Posterior cingulate gyrus (tissue), 11 donors: ENCODE measurements around the gene BFAR.
A peak's percentile ranks its signal among the peaks of the same experiment; 100 is the strongest.

Experiments
- DNase-seq, 10 donors: peaks; one replicate each; pipeline versions ENCODE4 v3.0.0 to v3.0.0-alpha.2; 2020 to 2021; ENCODE audit warnings: mixed read lengths in 3 of 10
- intact Hi-C: fragments of 100-400 bp; cut with DNase I; formaldehyde crosslinking; loops from one replicate; pipeline ENCODE4 v1.15.1; 2023

BFAR gene, protein sequence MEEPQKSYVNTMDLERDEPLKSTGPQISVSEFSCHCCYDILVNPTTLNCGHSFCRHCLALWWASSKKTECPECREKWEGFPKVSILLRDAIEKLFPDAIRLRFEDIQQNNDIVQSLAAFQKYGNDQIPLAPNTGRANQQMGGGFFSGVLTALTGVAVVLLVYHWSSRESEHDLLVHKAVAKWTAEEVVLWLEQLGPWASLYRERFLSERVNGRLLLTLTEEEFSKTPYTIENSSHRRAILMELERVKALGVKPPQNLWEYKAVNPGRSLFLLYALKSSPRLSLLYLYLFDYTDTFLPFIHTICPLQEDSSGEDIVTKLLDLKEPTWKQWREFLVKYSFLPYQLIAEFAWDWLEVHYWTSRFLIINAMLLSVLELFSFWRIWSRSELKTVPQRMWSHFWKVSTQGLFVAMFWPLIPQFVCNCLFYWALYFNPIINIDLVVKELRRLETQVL

DNA sequence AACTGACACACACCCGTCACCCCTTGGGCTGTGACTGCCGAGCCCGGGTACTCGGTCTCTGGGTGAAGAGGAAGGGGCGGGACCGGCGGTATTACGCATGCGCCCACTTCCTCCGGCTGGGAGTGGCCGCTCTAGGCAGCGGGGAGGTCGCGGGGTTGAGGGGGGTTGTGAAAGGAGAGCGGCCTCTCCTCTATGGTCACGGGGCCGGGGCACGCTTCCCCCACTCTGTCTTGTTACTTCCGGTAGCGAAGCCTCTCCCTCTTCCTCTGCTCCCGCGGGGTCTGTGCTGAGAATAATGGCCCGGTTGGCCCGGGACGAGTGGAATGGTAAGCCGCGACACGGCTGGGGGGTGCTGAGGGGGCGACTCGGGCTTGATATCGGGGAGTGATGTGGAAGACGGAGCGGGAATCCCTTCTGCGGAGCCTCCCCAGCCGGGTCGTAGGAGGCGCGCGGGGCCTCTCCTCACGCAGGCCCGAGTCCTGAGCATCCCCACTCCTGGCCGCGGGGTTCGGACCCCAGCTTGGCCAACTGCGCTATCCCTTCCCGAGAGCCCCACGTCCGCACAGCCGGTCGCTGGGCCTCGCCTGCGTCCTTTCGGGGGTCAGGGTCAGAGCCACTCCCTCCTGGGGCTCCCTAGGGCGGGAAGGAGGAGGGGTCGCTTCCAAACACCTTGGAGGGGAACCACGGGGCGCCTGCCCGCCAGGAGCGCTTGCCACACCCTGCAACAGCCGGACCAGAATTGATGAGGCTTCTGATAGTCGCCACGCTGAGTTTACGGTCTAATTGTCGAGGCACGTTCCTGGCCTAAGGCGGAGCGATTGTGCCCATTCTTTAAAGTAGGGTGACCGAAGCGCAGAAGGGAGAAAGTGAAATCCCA, at the start of gene BFAR:
Gene BFAR, plus strand, starts transcription at position 259 of the 877 bp plus-strand sequence. CDS start 11,396 bp downstream, outside the sequence.
- peak; percentile 99 to 100 (median 99) for DNase-seq
- intact Hi-C loops: loop anchor here (10.0 kb wide), 1 partner anchor 328 kb away; no protein-coding TSS in a partner anchor

DNA sequence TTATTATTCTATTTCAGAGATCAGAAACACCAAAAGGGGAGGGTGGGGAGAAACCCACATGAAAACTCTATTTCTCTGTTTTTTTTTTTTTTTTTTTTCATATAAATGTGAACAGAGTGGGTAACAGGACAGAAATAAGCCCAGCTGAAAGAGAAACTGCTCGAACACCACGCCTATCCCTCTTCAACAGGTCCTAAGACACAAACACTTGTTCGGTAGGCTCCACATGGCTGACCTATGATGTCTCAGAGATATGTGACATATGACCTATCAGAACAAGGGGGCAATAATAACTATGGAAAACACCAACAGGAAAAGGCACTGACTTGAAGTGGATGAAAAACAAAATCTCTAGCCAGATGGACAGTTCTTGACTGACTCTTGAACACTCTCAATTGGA, 47.5 kb upstream of the BFAR start:
- intact Hi-C loops: no loop called here
- no peak for DNase-seq

DNA sequence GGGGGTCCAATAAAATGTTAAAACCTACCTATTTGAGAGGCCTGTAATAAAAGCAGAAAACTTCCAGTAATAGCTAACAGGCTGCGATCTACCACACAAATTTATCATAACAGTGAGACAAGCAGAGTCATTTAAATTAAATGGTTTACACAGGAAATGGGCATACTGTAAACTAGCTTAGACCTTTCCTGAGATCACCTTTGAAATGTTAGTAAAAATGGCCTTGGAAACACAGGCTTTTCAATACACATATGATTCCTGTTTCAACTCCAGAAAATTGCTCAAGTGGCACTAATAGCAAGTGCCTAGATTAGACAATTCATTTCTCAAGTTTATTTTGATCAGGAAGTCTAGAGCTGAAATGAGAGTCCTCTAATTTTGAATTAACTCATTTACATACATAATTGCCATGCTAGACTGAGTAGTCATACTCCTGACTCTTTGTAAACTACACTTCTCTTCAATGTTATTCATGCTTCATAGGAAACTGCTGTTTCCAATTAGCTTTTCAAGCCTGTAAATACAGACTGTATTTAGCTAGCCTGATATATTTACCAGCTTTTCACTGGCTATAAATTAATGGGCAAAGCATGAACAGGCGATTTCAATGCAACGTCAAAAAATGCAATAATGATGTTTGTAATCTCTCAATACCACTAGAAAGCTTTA, 46.0 kb upstream of the BFAR start:
- DNase-seq: no peak
- intact Hi-C loops: no loop called here

DNA sequence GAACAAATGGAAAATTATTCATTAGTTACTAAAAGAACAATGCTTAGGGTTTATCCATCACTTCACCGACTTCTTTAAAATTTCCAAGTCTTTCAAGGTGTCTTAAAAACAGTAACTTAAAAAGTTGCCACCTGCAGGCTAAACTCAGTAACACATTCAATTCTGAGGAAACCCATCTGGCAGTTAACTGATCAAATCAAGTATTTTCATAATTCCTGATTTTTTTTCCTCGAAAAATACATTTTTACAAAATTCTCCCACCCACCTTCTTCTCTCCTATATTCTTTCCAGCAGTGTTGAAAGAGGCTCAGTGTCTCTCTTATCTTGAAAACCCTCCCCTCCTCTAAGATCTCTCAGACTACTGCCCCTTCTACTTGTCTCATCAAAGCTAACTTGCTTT, 32.6 kb upstream of the BFAR start:
- intact Hi-C loops: no loop called here
- DNase-seq: no peak

DNA sequence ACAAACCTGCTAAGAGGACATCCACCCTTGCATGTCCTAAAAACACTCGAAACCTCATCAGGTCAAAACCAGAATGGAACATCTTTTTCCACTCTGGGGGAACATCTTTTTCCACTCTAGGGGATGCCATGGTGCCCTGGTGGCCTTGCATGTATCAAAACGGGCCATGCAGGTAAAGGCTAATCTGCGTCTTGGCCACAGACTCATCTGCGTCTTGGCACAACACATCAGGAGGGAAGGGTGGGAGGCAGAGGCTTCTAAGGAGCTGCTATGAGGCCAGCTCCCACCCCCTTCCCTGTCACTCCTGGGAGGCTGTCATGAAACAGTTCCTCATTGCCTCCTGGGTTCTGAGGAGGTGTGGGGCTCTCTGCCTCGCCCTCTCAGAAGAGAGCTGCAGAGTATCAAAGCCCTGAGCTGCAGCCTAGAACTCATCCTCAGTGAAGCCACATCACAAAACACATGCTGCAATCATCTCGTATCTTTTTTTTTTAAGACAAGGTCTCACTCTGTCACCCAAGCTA, 30.2 kb upstream of the BFAR start:
- DNase-seq: no peak
- intact Hi-C loops: no loop called here

DNA sequence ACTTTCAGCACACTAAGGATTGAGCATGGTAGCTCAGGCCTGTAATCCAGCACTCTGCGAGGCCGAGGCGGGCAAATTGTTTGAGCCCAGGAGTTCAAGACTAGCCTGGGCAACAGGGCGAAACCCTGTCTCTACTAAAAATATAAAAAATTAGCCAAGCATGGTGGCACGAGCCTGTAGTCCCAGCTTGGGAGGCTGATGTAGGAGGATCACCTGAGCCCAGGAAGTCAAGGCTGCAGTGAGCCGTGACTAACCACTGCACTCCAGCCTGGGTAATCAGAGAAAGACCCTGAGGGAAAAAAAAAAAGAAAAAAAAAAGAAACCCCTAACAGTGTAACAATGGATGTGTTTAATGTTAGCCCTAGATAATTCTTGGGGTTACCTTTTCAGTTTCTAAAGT, 26.6 kb upstream of the BFAR start:
- intact Hi-C loops: no loop called here
- DNase-seq: no peak

DNA sequence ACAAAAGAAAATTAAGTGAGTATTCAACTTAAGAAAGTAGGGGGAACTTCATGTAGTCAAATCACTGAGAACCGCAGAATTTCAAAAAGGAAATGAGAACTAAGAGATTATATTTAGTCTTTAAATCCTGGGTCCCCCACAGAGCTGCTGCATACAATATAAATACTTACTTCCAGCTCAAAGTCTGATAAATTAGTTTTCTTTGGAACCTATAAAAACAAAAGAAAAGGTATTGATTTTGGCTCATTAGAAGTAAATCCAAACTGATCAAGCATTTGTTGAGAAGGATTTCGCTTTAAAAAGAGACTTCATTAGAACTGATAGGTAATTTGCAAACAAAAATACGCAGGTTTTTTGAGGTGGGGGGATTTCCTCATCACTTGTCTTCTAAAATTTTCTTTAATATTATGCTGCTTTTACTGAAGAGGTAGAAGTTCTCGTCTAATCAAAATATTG, 24.6 kb upstream of the BFAR start:
- intact Hi-C loops: no loop called here
- no peak for DNase-seq

DNA sequence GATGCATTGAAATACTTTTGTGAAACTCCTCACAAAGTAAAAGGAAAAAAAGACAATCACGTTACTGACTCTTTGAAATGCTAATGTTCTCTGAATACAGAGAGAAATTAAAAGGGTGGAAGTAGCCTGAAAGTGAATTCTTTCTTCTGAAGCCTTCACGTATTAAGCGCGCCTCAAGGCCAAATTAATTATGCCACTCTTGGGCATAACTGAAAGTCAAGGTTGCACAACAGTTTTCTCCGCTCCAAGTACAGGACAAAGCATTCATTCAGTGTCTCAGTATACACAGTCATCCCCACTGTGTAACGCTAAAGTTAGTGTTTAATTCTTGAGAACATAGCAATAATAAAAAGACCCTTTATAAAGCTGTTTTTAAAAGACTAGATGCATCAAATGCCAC, 24.1 kb upstream of the BFAR start:
- intact Hi-C loops: no loop called here
- DNase-seq: no peak

DNA sequence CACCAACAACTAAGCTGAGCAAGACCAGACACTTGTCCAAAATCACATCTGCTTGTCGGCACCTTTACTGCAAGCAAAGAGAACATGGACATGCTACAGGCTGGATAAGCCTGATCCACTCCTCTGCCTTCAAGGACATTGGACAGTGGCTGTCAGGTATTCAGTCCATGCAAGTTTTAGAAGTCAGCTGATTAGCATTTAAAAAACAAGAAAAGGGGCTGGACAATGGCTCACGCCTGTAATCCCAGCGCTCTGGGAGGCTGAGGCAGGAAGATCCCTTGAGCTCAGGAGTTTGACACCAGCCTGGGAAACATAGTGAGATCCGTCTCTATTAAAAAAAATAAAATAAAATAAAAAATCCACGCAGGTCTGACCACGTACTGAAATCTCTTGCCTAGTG, 23.0 kb upstream of the BFAR start:
- intact Hi-C loops: no loop called here
- no peak for DNase-seq

DNA sequence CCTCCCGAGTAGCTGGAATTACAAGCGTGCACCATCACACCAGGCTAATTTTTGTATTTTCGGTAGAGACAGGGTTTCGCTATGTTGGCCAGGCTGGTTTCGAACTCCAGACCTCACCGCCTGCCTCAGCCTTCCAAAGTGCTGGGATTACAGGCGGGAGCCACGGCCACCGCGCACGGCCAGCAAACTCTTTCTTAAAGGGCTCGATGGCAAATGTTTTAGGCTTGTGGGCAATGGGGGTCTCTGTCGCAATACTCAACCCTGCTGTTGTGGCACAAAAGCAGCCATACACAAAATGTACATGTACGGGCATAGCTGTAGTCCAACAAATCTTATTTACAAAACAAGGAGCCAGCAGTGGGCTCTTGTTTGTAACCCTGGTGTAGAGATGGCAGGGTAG, 21.1 kb upstream of the BFAR start:
- intact Hi-C loops: no loop called here
- DNase-seq: no peak

DNA sequence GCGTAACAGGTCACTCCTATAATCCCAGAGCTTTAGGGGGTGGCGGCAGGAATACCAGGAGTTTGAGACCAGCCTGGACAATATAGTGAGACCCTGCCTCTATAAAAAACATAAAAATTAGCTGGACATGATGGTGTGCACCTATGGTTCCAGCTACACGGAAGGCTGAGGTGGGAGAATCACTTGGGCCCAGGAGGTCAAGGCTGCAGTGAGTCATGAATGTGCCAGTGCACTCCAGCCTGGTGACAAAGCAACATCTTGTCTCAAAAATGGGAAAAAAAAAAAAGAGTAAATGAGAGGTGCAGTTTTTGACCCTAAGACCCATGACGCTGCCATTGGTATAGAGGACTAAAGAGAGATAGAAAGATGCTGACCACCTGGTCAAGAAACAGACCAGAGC, 18.8 kb upstream of the BFAR start:
- DNase-seq: no peak
- intact Hi-C loops: no loop called here

DNA sequence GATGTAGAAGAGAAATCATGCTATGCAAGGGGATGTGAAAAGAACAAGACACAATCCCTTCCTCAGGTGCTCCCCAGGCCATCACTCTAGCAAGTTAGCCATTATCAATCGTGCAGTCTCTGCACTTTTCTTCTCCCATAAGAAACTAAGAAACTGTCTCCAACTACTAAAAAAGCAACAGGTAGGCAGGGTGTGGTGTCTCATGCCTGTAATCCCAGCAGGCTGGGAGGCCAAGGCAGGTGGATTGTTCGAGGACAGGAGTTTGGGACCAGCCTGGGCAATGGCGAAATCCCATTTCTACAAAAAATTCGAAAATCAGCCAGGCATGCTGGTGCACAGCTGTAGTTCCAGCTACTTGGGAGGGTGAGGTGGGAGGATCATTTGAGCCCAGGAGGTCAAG, 16.5 kb upstream of the BFAR start:
- DNase-seq: no peak
- intact Hi-C loops: no loop called here

DNA sequence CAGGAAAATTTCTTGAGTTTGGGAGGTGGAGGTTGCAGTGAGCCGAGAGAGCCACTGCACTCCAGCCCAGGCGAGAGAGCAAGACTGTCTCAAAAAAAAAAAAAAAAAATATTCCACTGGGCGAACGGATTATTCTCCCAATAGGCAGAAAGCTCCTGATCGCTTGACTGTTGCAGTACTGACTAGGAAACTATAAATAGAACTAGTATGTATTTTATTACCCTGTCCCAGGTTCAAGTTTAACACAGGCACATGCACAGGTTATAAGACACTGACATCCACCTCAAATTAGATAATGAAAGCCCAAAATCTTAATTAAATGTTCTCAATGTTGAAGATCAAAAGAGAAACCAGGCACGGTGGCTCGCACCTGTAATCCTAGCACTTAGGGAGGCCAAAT, 14.2 kb upstream of the BFAR start:
- intact Hi-C loops: no loop called here
- no peak for DNase-seq

DNA sequence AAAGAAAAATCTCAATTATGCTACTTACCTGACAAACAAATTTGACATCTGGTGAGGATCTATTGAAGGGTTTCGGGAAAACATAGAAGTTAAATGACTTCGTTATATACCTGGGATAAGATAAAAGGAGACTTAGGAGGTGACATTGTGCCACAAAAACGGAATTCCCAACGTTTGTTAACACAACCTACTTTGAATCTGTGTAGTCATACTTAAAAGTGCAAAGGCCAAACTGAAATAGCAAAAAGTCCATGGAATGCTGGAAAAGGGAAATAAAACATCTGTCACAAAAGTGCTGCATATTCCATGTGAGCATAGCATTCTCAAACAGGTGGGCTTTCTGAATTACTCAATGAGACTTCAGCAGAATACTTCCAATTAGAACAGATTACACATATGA, 5.7 kb upstream of the BFAR start:
- DNase-seq: no peak
- intact Hi-C loops: no loop called here

DNA sequence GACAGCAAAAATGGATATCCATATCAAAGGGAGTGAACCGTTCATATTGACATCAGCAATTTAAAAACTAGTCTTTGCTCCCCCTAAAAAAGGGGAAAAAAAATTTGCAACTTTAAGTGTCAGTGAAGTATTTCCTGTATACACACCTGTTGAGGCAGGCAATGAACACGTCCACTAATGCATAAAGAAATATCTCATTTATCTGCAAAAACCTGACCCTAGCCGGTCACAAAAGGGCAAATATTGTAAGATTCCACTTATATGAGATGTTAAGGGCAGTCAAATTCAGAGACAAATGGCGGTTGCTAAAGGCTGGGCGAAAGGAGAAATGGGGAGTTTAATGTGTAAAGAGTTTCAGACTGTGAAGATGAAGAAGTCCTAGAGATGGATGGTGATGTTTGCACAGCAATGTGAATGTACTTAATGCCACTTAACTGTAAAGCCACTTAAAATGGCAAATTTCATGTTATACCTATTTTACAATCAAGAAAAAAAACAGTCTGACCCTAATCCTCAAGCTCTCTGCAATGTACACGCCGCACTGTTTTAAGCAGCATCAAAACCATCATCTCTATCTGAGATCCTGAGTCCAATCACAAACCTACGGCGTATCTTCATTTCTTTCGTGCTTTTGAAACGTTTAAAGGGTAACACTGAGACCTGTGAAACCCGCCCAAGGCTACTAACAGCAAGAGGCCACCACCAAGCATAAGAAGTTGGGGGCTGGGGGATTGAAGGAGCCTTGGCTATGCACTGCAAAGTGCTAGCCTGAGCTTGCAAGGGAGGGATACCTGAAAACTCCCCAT, 3.7 kb upstream of the BFAR start:
- intact Hi-C loops: no loop called here
- DNase-seq: no peak

DNA sequence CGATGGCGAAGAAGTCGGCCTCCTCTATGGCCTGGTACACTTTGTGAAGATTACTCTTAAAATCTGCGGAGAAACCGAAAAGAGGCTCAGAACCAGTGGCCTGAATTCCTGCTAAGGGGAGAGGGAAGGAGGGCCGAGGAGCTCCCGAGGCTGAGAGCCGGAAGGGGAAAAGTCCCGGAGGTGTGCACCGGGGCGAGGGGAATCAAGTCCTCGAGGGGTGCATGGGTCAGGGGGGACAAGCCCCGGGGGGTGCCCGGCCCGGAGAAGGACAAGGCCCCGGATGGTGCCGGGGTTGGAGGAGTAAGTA, 3.2 kb upstream of the BFAR start:
- intact Hi-C loops: no loop called here
- peak in 1 of 10 donors; percentile 9 for DNase-seq

DNA sequence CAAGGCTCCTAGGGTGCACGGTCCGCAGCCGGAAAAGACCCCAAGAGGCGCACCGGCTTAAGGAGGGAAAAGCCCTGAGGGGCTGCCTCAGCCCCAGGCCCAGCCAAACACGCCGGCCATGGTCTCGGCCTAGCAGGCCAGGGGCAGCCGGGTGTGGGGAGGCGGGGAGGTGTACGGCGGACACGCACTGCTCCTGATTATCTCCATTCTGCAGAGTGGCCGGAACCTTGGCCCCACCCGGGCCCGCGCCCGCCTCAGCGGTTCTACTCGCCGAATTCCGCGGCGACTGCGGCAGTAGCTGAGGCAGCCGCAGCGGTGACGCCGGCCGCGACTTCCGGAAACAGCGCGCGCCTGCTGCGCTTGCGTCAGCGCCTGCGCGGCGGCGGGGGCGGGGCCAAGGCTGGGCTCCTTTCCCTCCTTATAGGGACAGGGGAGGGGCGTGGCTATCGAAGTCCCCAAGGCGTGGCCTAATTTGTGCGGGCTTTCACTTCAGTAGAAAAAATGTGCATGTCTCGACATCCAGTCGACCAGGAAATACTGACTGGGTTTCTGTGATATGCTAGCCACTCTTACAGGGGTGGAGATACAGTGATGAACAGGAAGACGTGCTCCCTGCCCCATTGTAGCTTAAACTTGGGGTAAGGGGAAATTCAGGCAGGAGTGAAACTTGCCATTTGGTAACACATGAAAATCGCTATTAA, 2.7 kb upstream of the BFAR start, which contains the start of gene PARN:
Gene PARN, minus strand, starts transcription at position 342 of the 701 bp plus-strand sequence. Its CDS starts 135 bp downstream, at position 207.
- intact Hi-C loops: loop anchor here (10.0 kb wide), 1 partner anchor 325 kb away; no protein-coding TSS in a partner anchor
- peak; percentile 88 to 99 (median 94) for DNase-seq

DNA sequence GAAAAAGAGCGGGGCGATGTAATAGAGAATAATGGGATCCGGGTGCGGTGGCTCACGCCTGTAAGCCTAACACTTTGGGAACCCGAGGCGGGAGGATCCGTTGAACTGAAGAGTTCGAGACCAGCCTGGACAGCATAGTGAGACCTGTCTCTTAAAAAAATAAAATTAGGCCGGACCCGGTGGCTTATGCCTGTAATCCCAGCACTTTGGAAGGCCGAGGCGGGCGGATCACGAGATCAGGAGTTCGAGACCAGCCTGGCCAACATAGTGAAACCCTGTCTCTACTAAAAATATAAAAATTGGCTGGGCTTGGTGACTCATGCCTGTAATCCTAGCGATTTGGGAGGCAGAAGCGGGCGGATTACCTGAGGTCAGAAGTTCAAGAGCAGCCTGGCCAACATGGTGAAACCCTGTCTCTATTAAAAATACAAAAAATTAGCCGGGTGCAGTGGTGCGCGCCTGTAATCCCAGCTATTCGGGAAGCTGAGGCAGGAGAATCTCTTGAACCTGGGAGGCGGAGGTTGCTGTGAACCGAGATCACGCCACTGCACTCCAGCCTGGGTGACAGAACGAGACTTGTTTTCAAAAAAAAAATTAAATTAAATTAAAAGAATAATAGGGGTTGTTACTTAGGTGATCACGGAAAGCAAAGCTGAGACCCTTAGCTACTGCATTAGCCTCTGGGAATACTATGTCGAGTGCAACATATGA, 2.0 kb upstream of the BFAR start:
- intact Hi-C loops: loop anchor here (10.0 kb wide), 1 partner anchor 326 kb away; no protein-coding TSS in a partner anchor

DNA sequence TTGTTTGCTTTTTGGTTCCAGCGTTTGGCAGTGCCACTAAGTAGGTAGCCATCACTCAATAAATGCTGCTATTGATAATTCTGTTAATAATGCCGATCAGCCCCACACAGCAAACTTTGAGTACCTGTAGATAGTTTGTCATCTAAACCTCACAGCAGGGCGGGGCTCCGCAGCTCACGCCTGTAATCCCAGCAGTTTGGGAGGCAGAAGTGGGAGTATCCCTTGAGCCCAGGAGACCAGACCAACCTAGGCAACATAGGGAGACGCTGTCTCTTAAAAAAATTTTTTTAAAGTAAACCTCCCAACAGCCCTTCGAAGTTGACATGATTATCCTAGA, 1.6 kb downstream of the BFAR start:
- intact Hi-C loops: loop anchor here (10.0 kb wide), 1 partner anchor 330 kb away; no protein-coding TSS in a partner anchor

More for the DNA sequence above, 2.0 kb upstream of the BFAR start:
- peak in 1 of 10 donors; percentile 82 for DNase-seq

More for the DNA sequence above, 1.6 kb downstream of the BFAR start:
- peak in 1 of 10 donors; percentile 5 for DNase-seq
